Stomach (tissue), 9 donors: Measurements from ENCODE around the gene ZPBP. TPM values are rescaled to one million over a fixed set of nuclear protein-coding genes. Genes with fewer than 3 reads are reported as not detected.

Experiments
- DNase-seq, 2 donors: peaks; one replicate each; pipeline versions ENCODE4 v3.0.0 to v3.0.0-alpha.2; 2013 to 2019
- H3K27ac ChIP-seq, 5 donors: fragments of 200-600 bp in 4 of 5; sonication (generic) in 4 of 5; one replicate each; pipeline ENCODE4 v1.5.1; 2013 to 2019; ENCODE audit warnings: mild to moderate bottlenecking in 1 of 5, moderate library complexity in 1 of 5
- H3K27me3 ChIP-seq, 3 donors: fragments of 200-600 bp; sonication (generic); one replicate each; pipeline ENCODE4 v1.5.1; 2017 to 2019; ENCODE audit warnings: mixed run types in 1 of 3
- H3K36me3 ChIP-seq, 4 donors: fragments of 200-600 bp; sonication (generic); 1 replicate in 3 of 4; 2 replicates in 1 of 4; pipeline ENCODE4 v1.5.1; 2016 to 2019
- H3K4me1 ChIP-seq, 4 donors: fragments of 200-600 bp; sonication (generic); one replicate each; pipeline ENCODE4 v1.5.1; 2016 to 2019
- H3K4me3 ChIP-seq, 4 donors: fragments of 200-600 bp; sonication (generic) in 3 of 4; one replicate each; pipeline ENCODE4 v1.5.1; 2016 to 2019; ENCODE audit warnings: mild to moderate bottlenecking in 1 of 4
- H3K9me3 ChIP-seq, 4 donors: fragments of 200-600 bp; sonication (generic); one replicate each; pipeline ENCODE4 v1.5.1; 2016 to 2019
- EP300 ChIP-seq: sonication (generic); formaldehyde crosslinking; IDR thresholded peaks from one replicate; pipeline ENCODE4 v1.6.1; 2017; ENCODE audit warnings: antibody characterized with exemption
- POLR2A ChIP-seq, 4 donors: fragments of 450-650 bp; IDR thresholded peaks; one replicate each; pipeline ENCODE4 v1.6.1; 2016; ENCODE audit warnings: antibody characterized with exemption in 4 of 4, control low read depth in 2 of 4, mild to moderate bottlenecking in 1 of 4, moderate library complexity in 1 of 4
- POLR2AphosphoS5 ChIP-seq, 3 donors: sonication (generic); formaldehyde crosslinking; IDR thresholded peaks; one replicate each; pipeline ENCODE4 v1.6.1; 2016; ENCODE audit warnings: antibody characterized with exemption in 3 of 3
- WGBS, 5 donors: extraction: QIAGEN DNeasy Blood & Tissue Kit in 3 of 5; methylation state at CpG; one replicate each; pipeline versions ENCODE4 v1.1.5 to v1.1.7; 2013 to 2018; 5-methylcytosine and 5-hydroxymethylcytosine counted together
- intact Hi-C: fragments of 100-400 bp; cut with DNase I; formaldehyde crosslinking; loops from one replicate; pipeline ENCODE4 v1.15.1; 2023; ENCODE audit warnings: low total_unique reads
- polyA plus RNA-seq, 3 donors: library from polyadenylated mRNA; stranded (reverse); fragments of 200-250 nt; gene quantifications; one replicate each; pipeline ENCODE4 v1.2.3, GENCODE V29; 2013
- total RNA-seq, 5 donors: library from RNA; depleted of rRNA; stranded (reverse); fragments of >200 nt; gene quantifications; one replicate each; pipeline versions ENCODE4 v1.1.0 to v1.2.3, GENCODE V29; 2014 to 2016
- TF ChIP-seq, protein P1 (sequence below), 7 experiments: fragments of 450-650 bp in 4 of 7; fragments of 200-600 bp in 3 of 7; sonication (generic) in 3 of 7; IDR thresholded peaks; one replicate each; pipeline ENCODE4 v1.5.1; 2016 to 2019; ENCODE audit warnings: antibody characterized with exemption in 7 of 7, control low read depth in 2 of 7, mild to moderate bottlenecking in 1 of 7
- donor health status: healthy with polysubstance abuse.
- donor health status: Bipolar disorder and iron deficiency.
- donor health status: healthy.

Gene ZPBP
- total and polyA plus RNA-seq, 8 donors = not detected

DNA sequence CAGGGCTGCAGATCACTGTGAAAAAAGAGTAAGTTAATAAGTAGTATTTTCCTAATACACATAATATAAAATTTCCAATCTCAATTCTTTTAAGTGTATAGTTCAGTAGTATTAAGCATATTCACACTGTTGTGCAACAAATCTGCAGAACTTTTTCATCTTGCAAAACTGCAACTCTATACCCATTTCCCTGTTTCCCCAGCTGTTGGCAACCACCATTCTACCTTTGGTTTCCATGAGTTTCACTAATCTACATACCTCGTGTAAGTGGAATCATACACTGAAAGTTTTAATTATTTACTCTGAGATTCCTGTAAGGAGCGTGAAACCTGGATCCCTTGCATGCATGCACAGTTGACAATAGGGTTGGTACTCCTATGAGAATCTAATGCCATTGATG is 155.4 kb downstream of the ZPBP start:
- TF ChIP-seq POLR2AphosphoS5 (IDR thresholded peaks at IDR 0.05) (no peak), EP300 (no peak)
- 76 to 89% (median 78%) methylated on average over 2 of the region's 2 CpGs for WGBS, 5 donors
- H3K27me3 ChIP-seq = no peaks in the 10 kb centered on the region
- H3K4me1 ChIP-seq = no peaks in the 10 kb centered on the region
- H3K4me3 ChIP-seq = no peak overlapping the region
- H3K36me3 ChIP-seq = no peaks in the 10 kb centered on the region
- DNase-seq = no peak
- intact Hi-C loops = no loop called here
- peaks cover 0 to 6% (median 2%) of the 10 kb centered on the region in 4 donors for H3K9me3 ChIP-seq
- no peak overlapping the region for H3K27ac ChIP-seq

DNA sequence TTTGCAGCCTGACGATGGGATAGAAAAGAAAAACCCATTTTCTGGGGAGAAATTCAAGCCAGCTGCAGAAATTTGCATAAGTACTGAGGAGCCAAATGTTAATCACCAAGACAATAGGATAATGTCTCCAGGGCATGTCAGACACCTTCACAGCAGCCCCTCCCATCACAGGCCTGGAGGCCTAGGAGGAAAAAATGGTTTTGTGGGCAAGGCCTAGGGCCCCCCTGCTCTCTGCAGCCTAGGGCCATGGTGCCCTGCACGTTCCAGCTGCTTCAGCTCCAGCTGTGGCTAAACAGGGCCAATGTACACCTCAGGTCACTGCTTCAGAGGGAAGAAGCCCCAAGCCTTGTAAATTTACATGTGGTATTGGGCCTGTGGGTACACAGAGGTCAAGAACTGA is 161.4 kb downstream of the ZPBP start:
- Histone ChIP-seq H3K4me3 (no peak overlapping the region), H3K27me3 (no peaks in the 10 kb centered on the region), H3K36me3 (no peaks in the 10 kb centered on the region), H3K9me3 (peaks cover 0 to 28% (median 15%) of the 10 kb centered on the region in 4 donors), H3K27ac (no peak overlapping the region), H3K4me1 (no peaks in the 10 kb centered on the region)
- 72 to 87% (median 84%) methylated on average over 2 of the region's 2 CpGs for WGBS, 5 donors
- intact Hi-C loops = no loop called here
- TF ChIP-seq EP300 = no peak
- no peak for TF ChIP-seq POLR2AphosphoS5 (IDR thresholded peaks at IDR 0.05)
- DNase-seq = no peak

DNA sequence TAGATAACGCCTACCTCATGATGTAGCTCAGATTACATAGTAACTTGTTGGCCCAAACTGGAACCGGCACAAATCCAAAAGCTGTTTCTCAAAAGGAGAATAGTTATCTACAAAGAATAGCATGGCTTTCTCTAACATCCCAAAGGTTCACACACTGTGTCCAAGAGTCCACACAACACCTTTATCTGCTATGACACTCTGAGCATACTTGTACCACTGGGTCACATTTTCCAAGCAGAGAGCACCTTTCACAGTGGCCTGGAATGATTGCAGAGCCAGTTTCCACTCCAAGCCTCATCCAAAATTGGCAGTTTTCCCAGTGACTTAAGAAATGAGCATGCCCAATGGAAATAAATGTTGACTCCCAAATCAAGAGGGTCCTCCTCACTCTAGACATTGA is 164.3 kb downstream of the ZPBP start:
- no peak overlapping the region for H3K27ac ChIP-seq
- no peaks in the 10 kb centered on the region for H3K4me1 ChIP-seq
- no peaks in the 10 kb centered on the region for H3K36me3 ChIP-seq
- no peak overlapping the region for H3K4me3 ChIP-seq
- peaks cover 0 to 28% (median 15%) of the 10 kb centered on the region in 4 donors for H3K9me3 ChIP-seq
- no peak for DNase-seq
- TF ChIP-seq POLR2AphosphoS5 (IDR thresholded peaks at IDR 0.05) = no peak
- no peak for TF ChIP-seq EP300
- TF ChIP-seq, protein P1, sequence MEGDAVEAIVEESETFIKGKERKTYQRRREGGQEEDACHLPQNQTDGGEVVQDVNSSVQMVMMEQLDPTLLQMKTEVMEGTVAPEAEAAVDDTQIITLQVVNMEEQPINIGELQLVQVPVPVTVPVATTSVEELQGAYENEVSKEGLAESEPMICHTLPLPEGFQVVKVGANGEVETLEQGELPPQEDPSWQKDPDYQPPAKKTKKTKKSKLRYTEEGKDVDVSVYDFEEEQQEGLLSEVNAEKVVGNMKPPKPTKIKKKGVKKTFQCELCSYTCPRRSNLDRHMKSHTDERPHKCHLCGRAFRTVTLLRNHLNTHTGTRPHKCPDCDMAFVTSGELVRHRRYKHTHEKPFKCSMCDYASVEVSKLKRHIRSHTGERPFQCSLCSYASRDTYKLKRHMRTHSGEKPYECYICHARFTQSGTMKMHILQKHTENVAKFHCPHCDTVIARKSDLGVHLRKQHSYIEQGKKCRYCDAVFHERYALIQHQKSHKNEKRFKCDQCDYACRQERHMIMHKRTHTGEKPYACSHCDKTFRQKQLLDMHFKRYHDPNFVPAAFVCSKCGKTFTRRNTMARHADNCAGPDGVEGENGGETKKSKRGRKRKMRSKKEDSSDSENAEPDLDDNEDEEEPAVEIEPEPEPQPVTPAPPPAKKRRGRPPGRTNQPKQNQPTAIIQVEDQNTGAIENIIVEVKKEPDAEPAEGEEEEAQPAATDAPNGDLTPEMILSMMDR (IDR thresholded peaks at IDR 0.05) = no peak
- TF ChIP-seq POLR2A (IDR thresholded peaks at IDR 0.05) = no peak
- intact Hi-C loops = no loop called here
- 84 to 100% (median 96%) methylated on average over 2 of the region's 2 CpGs for WGBS, 5 donors
- no peaks in the 10 kb centered on the region for H3K27me3 ChIP-seq

DNA sequence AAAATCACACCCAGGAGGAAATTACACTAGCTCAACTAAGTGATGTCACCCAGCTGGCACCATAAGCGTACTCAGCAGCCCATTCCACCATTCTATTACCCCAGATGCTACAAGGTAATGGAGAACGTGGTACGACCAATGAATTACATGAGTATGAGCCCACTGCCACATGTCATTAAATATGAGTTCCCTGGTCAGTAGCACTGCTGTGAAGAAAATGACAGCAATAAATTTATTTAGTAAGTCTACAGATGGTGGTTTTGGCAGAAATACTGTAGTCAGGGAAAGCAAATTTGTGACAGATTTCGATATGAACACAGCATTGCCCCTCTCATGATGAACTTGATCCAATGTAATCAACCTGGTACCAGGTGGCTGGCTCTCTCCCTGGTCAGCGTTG is 165.4 kb downstream of the ZPBP start:
- no peaks in the 10 kb centered on the region for H3K36me3 ChIP-seq
- TF ChIP-seq, protein P1 (IDR thresholded peaks at IDR 0.05) = no peak
- no peak for TF ChIP-seq POLR2AphosphoS5 (IDR thresholded peaks at IDR 0.05)
- intact Hi-C loops = no loop called here
- no peak overlapping the region for H3K27ac ChIP-seq
- no peak for DNase-seq
- H3K4me1 ChIP-seq = no peaks in the 10 kb centered on the region
- H3K9me3 ChIP-seq = peaks cover 0 to 22% (median 14%) of the 10 kb centered on the region in 4 donors
- 72 to 84% (median 82%) methylated on average over 5 of the region's 5 CpGs for WGBS, 5 donors
- H3K27me3 ChIP-seq = no peaks in the 10 kb centered on the region
- H3K4me3 ChIP-seq = no peak overlapping the region

DNA sequence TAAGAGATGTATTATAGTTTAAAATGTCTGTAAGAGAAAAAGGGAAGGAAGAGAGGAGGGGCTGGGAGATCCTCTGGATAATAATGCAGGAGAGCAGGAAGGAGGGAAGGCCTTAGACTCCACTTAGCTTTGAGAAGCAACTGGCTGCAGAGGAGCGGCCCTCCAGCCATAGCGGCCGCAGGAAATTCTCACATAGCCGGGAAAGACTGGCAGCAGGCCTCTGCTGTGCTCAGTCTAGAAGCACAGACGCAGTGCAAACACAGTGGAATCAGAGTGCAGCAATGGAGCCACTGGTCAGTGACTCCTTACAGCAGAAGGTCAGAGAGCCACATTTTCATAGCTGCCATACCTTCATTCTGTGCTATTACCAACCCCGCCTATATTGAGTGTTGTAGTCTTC is 166.3 kb downstream of the ZPBP start:
- intact Hi-C loops = no loop called here
- H3K27ac ChIP-seq = no peak overlapping the region
- H3K9me3 ChIP-seq = peaks cover 0 to 12% (median 5%) of the 10 kb centered on the region in 4 donors
- no peaks in the 10 kb centered on the region for H3K27me3 ChIP-seq
- H3K4me1 ChIP-seq = no peaks in the 10 kb centered on the region
- no peak for DNase-seq
- H3K4me3 ChIP-seq = no peak overlapping the region
- 80 to 83% (median 81%) methylated on average over 6 of the region's 6 CpGs for WGBS, 5 donors
- TF ChIP-seq, protein P1 (IDR thresholded peaks at IDR 0.05) = no peak
- TF ChIP-seq POLR2AphosphoS5 (IDR thresholded peaks at IDR 0.05) = no peak
- H3K36me3 ChIP-seq = no peaks in the 10 kb centered on the region
